Measurements from ENCODE around the gene CACNA1B. TPM values are rescaled to one million over a fixed set of nuclear protein-coding genes. Genes with fewer than 3 reads are reported as not detected.

Gene CACNA1B
- polyA plus RNA-seq, 1 of the 3 experiments (the other 2 are of a cell fraction) = 0.03 TPM

GRCh38 chr9:137965177-137965795 is 87.7 kb downstream of the CACNA1B start:
- H3K4me2 ChIP-seq = no peak overlapping the region
- H3K9me2 ChIP-seq = no peaks in the 10 kb centered on the region
- no peak overlapping the region for H3K9ac ChIP-seq
- H3K4me3 ChIP-seq (ENCODE audit: low read depth in 2 of 2, low read length in 1 of 2) = no peak overlapping the region
- H3F3A ChIP-seq (replicated peaks; ENCODE audit: insufficient read depth) = no peaks in the 10 kb centered on the region
- no peaks in the 10 kb centered on the region for H3K36me3 ChIP-seq (replicated peaks in 1 of 2; ENCODE audit: control insufficient read depth in 1 of 2, insufficient read depth in 2 of 2, low read length in 1 of 2)
- WGBS (ENCODE audit: low lambda C conversion rate) = 73% methylated on average over 9 of the region's 9 CpGs
- ChIA-PET POLR2A (no interaction called here), CTCF (no interaction called here)
- H3K79me2 ChIP-seq (ENCODE audit: insufficient read depth) = no peaks in the 10 kb centered on the region
- DNase-seq = no peak
- TF ChIP-seq FOXJ3 (CRISPR knock-in tag; IDR thresholded peaks at IDR 0.05) = no peak
- TF ChIP-seq YY1 (IDR thresholded peaks at IDR 0.05; ENCODE audit: low read depth) = no peak
- no peak for TF ChIP-seq EP300 (IDR thresholded peaks at IDR 0.05; ENCODE audit: borderline replicate concordance in 1 of 2, low read depth in 1 of 2, low read length in 1 of 2)
- no peak for TF ChIP-seq IRF3 (IDR thresholded peaks at IDR 0.05; ENCODE audit: low read depth, low read length)
- TF ChIP-seq TCF12 (IDR thresholded peaks at IDR 0.05) = no peak
- TF ChIP-seq TAF1 (IDR thresholded peaks at IDR 0.05; ENCODE audit: borderline replicate concordance, low read depth, low read length) = no peak
- TF ChIP-seq MAX (IDR thresholded peaks at IDR 0.05; ENCODE audit: low read depth) = no peak
- TF ChIP-seq POLR2AphosphoS5 (IDR thresholded peaks at IDR 0.05; ENCODE audit: low read depth, low read length) = no peak
- TF ChIP-seq RCOR1 (IDR thresholded peaks at IDR 0.05; ENCODE audit: low read length) = no peak
- no peak for TF ChIP-seq USF2 (IDR thresholded peaks at IDR 0.05; ENCODE audit: borderline replicate concordance, low read depth, low read length)
- TF ChIP-seq ELF1 (IDR thresholded peaks at IDR 0.05) = no peak
- no peak for TF ChIP-seq GABPA (IDR thresholded peaks at IDR 0.05; ENCODE audit: low read depth)
- no peak for TF ChIP-seq NFIC (IDR thresholded peaks at IDR 0.05; ENCODE audit: borderline replicate concordance)
- no peak for TF ChIP-seq FOSL2 (IDR thresholded peaks at IDR 0.05; ENCODE audit: borderline replicate concordance, low read depth)
- TF ChIP-seq ZBTB33 (IDR thresholded peaks at IDR 0.05; ENCODE audit: borderline replicate concordance, low read depth) = no peak
- no peak for TF ChIP-seq NRF1 (IDR thresholded peaks at IDR 0.05; ENCODE audit: low read depth, low read length)
- TF ChIP-seq MEF2A (IDR thresholded peaks at IDR 0.05; ENCODE audit: borderline replicate concordance, low read depth) = no peak
- TF ChIP-seq MXI1 (IDR thresholded peaks at IDR 0.05; ENCODE audit: low read depth, low read length) = no peak
- TF ChIP-seq USF1 (IDR thresholded peaks at IDR 0.05; ENCODE audit: borderline replicate concordance, low read depth) = no peak
- peaks cover 0 to 7% of the 10 kb centered on the region in 2 experiments; a peak in 1 of 4 replicates for H3K4me1 ChIP-seq (ENCODE audit: control insufficient read depth in 1 of 2, insufficient read depth in 2 of 2, low read depth in 1 of 2, low read length in 1 of 2)
- H3K27me3 ChIP-seq (ENCODE audit: insufficient read depth) = no peaks in the 10 kb centered on the region
- H2AFZ ChIP-seq (ENCODE audit: low read depth) = no peak overlapping the region
- no peaks in the 10 kb centered on the region for H4K20me1 ChIP-seq (ENCODE audit: insufficient read depth)
- H3K9me3 ChIP-seq = no peaks in the 10 kb centered on the region
- H3K27ac ChIP-seq (ENCODE audit: low read depth in 2 of 2, low read length in 1 of 2) = no peak overlapping the region

All from SK-N-SH (cell line).